GM04504 (cell line): ENCODE data around the gene FAM234B.
"Not testable (repeated sequence)": the region's sequence is repeated elsewhere in the genome, so short reads cannot be mapped to it uniquely, and the experiment has no call there.

Experiments
- DNase-seq: peaks from one replicate; pipeline ENCODE4 v3.0.0-alpha.2; 2012; ENCODE audit warnings: low read depth

Gene FAM234B

GRCh38 chr12:13023811-13024530 lies 20.2 kb upstream of the FAM234B start:
- no peak for DNase-seq

GRCh38 chr12:13024531-13024916 lies 19.7 kb upstream of the FAM234B start:
- DNase-seq = no peak

- DNase-seq = no peak
These were observed 17.9 kb upstream of the FAM234B start for GRCh38 chr12:13026286-13026685.

GRCh38 chr12:13027032-13027431 lies 17.1 kb upstream of the FAM234B start:
- no peak for DNase-seq

- DNase-seq = no peak
These were observed 16.7 kb upstream of the FAM234B start for GRCh38 chr12:13027508-13027907.

GRCh38 chr12:13028825-13029570 lies 15.2 kb upstream of the FAM234B start:
- no peak for DNase-seq

- DNase-seq = no peak
These were observed 13.5 kb upstream of the FAM234B start for GRCh38 chr12:13030541-13031291.

- no peak for DNase-seq
These were observed 12.0 kb upstream of the FAM234B start for GRCh38 chr12:13032164-13032563.

GRCh38 chr12:13033476-13033875 lies 10.7 kb upstream of the FAM234B start:
- no peak for DNase-seq

- not testable (repeated sequence) for DNase-seq
These were observed 8.8 kb upstream of the FAM234B start for GRCh38 chr12:13035335-13035734.

- DNase-seq = no peak
These were observed 7.3 kb upstream of the FAM234B start for GRCh38 chr12:13036881-13037280.

GRCh38 chr12:13038491-13039161 lies 5.6 kb upstream of the FAM234B start:
- DNase-seq = peak; percentile 68

GRCh38 chr12:13039328-13039956 lies 4.7 kb upstream of the FAM234B start:
- DNase-seq = no peak

GRCh38 chr12:13041224-13041623 lies 3.0 kb upstream of the FAM234B start:
- no peak for DNase-seq

GRCh38 chr12:13042666-13043230 lies 1.4 kb upstream of the FAM234B start:
- no peak for DNase-seq

GRCh38 chr12:13044906-13045299 lies 722 bp downstream of the FAM234B start:
- no peak for DNase-seq

- no peak for DNase-seq
These were observed 1.6 kb downstream of the FAM234B start for GRCh38 chr12:13045816-13046215.

GRCh38 chr12:13046964-13047363 lies 2.8 kb downstream of the FAM234B start:
- no peak for DNase-seq

- DNase-seq = peak; percentile 24
These were observed 5.6 kb downstream of the FAM234B start for GRCh38 chr12:13049816-13050215.

- no peak for DNase-seq
These were observed 8.2 kb downstream of the FAM234B start for GRCh38 chr12:13052421-13052820.

- not testable (repeated sequence) for DNase-seq
These were observed 9.4 kb downstream of the FAM234B start for GRCh38 chr12:13053617-13054016.
